Measurements from ENCODE around the gene NCF4. TPM values are rescaled to one million over a fixed set of nuclear protein-coding genes. Genes with fewer than 3 reads are reported as not detected.
A peak's percentile ranks its signal among the peaks of the same experiment; 100 is the strongest.

NCF4 gene
- total RNA-seq, 1 donor from 2014 or later, result 7.1 TPM

- intact Hi-C loops (cut with DNase I), result no loop called here
- DNase-seq, result no peak
These were observed 377 bp upstream of the NCF4 start for GRCh38 chr22:36860438-36860820.

GRCh38 chr22:36862251-36863242 is 1.7 kb downstream of the NCF4 start:
- DNase-seq (peak; percentile 58), ATAC-seq (ENCODE audit: poor library complexity) (peak; percentile 56)
- intact Hi-C loops (cut with DNase I), result no loop called here

More at GRCh38 chr22:36860438-36860820, 377 bp upstream of the NCF4 start:
- ATAC-seq (ENCODE audit: poor library complexity), result no peak

GRCh38 chr22:36863281-36863680 is 2.5 kb downstream of the NCF4 start:
- intact Hi-C loops (cut with DNase I), result no loop called here
- ATAC-seq (ENCODE audit: poor library complexity) (no peak), DNase-seq (no peak)

- DNase-seq (no peak), ATAC-seq (ENCODE audit: poor library complexity) (no peak)
- intact Hi-C loops (cut with DNase I), result no loop called here
These were observed 3.2 kb downstream of the NCF4 start for GRCh38 chr22:36863979-36864378.

- DNase-seq (no peak), ATAC-seq (ENCODE audit: poor library complexity) (no peak)
- intact Hi-C loops (cut with DNase I), result no loop called here
These were observed 3.8 kb downstream of the NCF4 start for GRCh38 chr22:36864454-36865215.

GRCh38 chr22:36865346-36865745 is 4.5 kb downstream of the NCF4 start:
- intact Hi-C loops (cut with DNase I), result no loop called here
- DNase-seq (no peak), ATAC-seq (ENCODE audit: poor library complexity) (no peak)

- intact Hi-C loops (cut with DNase I), result no loop called here
- no peak for ATAC-seq (ENCODE audit: poor library complexity)
- DNase-seq, result no peak
These were observed 6.9 kb downstream of the NCF4 start for GRCh38 chr22:36867695-36868094.

GRCh38 chr22:36868546-36869181 is 7.9 kb downstream of the NCF4 start:
- ATAC-seq (ENCODE audit: poor library complexity), result no peak
- intact Hi-C loops (cut with DNase I), result no loop called here
- DNase-seq, result no peak

- no peak for DNase-seq
- ATAC-seq (ENCODE audit: poor library complexity), result no peak
- intact Hi-C loops (cut with DNase I), result loop anchor here (5.0 to 10.0 kb wide), 2 partner anchors 105 to 172 kb away; no protein-coding TSS in a partner anchor
These were observed 9.4 kb downstream of the NCF4 start for GRCh38 chr22:36870250-36870649.

- intact Hi-C loops (cut with DNase I), result loop anchor here (5.0 to 10.0 kb wide), 2 partner anchors 103 to 171 kb away; no protein-coding TSS in a partner anchor
- DNase-seq (no peak), ATAC-seq (ENCODE audit: poor library complexity) (no peak)
These were observed 10.9 kb downstream of the NCF4 start for GRCh38 chr22:36871669-36872081.

GRCh38 chr22:36872084-36872483 is 11.3 kb downstream of the NCF4 start:
- ATAC-seq (ENCODE audit: poor library complexity), result no peak
- intact Hi-C loops (cut with DNase I), result loop anchor here (5.0 to 10.0 kb wide), 2 partner anchors 103 to 170 kb away; no protein-coding TSS in a partner anchor

GRCh38 chr22:36872866-36873498 is 12.2 kb downstream of the NCF4 start:
- no peak for DNase-seq
- no peak for ATAC-seq (ENCODE audit: poor library complexity)
- intact Hi-C loops (cut with DNase I), result loop anchor here (5.0 to 10.0 kb wide), 2 partner anchors 102 to 169 kb away; no protein-coding TSS in a partner anchor

More at GRCh38 chr22:36872084-36872483, 11.3 kb downstream of the NCF4 start:
- no peak for DNase-seq

- ATAC-seq (ENCODE audit: poor library complexity) (peak; percentile 87), DNase-seq (peak; percentile 63)
- intact Hi-C loops (cut with DNase I), result loop anchor here (5.0 to 10.0 kb wide), 2 partner anchors 101 to 169 kb away; no protein-coding TSS in a partner anchor
These were observed 13.0 kb downstream of the NCF4 start for GRCh38 chr22:36873614-36874308.

- ATAC-seq (ENCODE audit: poor library complexity), result no peak
These were observed 13.5 kb downstream of the NCF4 start for GRCh38 chr22:36874309-36874696.

GRCh38 chr22:36874736-36875135 is 13.9 kb downstream of the NCF4 start:
- intact Hi-C loops (cut with DNase I), result loop anchor here (5.0 to 10.0 kb wide), 2 partner anchors 100 to 168 kb away; no protein-coding TSS in a partner anchor
- DNase-seq (no peak), ATAC-seq (ENCODE audit: poor library complexity) (no peak)

More at GRCh38 chr22:36874309-36874696, 13.5 kb downstream of the NCF4 start:
- no peak for DNase-seq
- intact Hi-C loops (cut with DNase I), result loop anchor here (5.0 to 10.0 kb wide), 2 partner anchors 100 to 168 kb away; no protein-coding TSS in a partner anchor

GRCh38 chr22:36875741-36876140 is 14.9 kb downstream of the NCF4 start:
- intact Hi-C loops (cut with DNase I), result loop anchor here (10.0 kb wide), 1 partner anchor 99 kb away; no protein-coding TSS in a partner anchor
- DNase-seq, result no peak
- no peak for ATAC-seq (ENCODE audit: poor library complexity)

- intact Hi-C loops (cut with DNase I), result loop anchor here (10.0 kb wide), 1 partner anchor 95 kb away; no protein-coding TSS in a partner anchor
- no peak for ATAC-seq (ENCODE audit: poor library complexity)
These were observed 19.0 kb downstream of the NCF4 start for GRCh38 chr22:36879775-36880174.

More at GRCh38 chr22:36879775-36880174, 19.0 kb downstream of the NCF4 start:
- no peak for DNase-seq

Measured in Right ventricle myocardium superior (tissue), 1 donor.